Erythroblast (primary cell): ENCODE results near the gene ANGPT4.

Experiments used
- GATA1 ChIP-seq: IDR thresholded peaks from 2 replicates; pipeline ENCODE4 v1.6.1; 2011; ENCODE audit warnings: low read depth, mild to moderate bottlenecking, control low read depth, low read length, moderate library complexity
- POLR2A ChIP-seq: IDR thresholded peaks from 2 replicates; pipeline ENCODE4 v1.6.1; 2011; ENCODE audit warnings: mild to moderate bottlenecking, low read length

DNA sequence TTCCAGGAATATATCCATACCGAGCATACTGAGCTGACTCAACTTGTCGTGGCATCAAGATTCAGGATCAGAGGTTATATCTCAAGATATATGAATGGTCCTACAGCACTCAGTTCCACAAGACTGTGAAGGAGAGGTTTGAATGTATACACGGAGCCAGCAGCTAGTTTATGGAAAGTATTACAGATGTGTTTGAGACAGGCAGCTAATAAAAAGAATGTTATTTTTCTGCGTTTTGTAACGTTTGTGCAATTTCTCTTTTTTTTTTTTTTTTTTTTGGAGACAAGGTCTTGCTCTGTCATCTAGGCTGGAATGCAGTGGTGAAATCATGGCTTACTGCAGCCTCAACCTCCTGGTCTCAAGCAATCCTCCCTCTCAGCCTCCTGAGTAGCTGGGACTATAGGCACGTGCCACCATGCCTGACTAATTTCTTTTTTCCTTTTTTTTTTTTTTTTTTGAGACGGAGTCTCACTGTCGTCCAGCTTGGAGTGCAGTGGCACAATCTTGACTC lies 86.1 kb downstream of the ANGPT4 start:
- TF ChIP-seq POLR2A (no peak), GATA1 (no peak)
